ENCODE data around the gene PAF1. TPM values are rescaled to one million over a fixed set of nuclear protein-coding genes. Genes with fewer than 3 reads are reported as not detected.

PAF1 gene
- total RNA-seq (10 to 100 TPM; 13.7 to 16.7 TPM), polyA plus RNA-seq (10 to 100 TPM; 21.2 to 29.4 TPM)

- peak; percentile 94 for DNase-seq (ENCODE audit: low spot score)
- Histone ChIP-seq H3K4me3 (ENCODE audit: low read depth in 1 of 3, low read length in 3 of 3) (peak within 1 kb of the TSS; percentile 86 to 96 (median 88)), H3K9me3 (ENCODE audit: control insufficient read depth in 4 of 4, low read length in 3 of 4) (no peaks in the 10 kb centered on the region), H3K27me3 (ENCODE audit: control insufficient read depth in 4 of 4, insufficient read depth in 4 of 4, low read length in 3 of 4) (no peaks in the 10 kb centered on the region), H3K27ac (ENCODE audit: low read depth in 1 of 2, low read length in 2 of 2) (peak within 1 kb of the TSS; percentile 96 to 98), H3K9ac (ENCODE audit: low read depth in 1 of 2, low read length in 2 of 2) (peak within 1 kb of the TSS; percentile 84 to 85), H3K4me1 (ENCODE audit: control insufficient read depth in 4 of 4, insufficient read depth in 4 of 4, low read length in 3 of 4) (peaks cover 3 to 21% (median 15%) of the 10 kb centered on the region in 4 donors), H3K36me3 (ENCODE audit: control insufficient read depth in 4 of 4, insufficient read depth in 3 of 4, low read depth in 1 of 4, low read length in 3 of 4) (peaks cover 6 to 41% (median 28%) of the 10 kb centered on the region in 4 donors)
- TF ChIP-seq SP1 (IDR thresholded peaks at IDR 0.05) (peak; percentile 93), ATF3 (IDR thresholded peaks at IDR 0.05) (peak; percentile 71), GABPA (IDR thresholded peaks at IDR 0.05 in 1 of 2, conservative IDR thresholded peaks at IDR 0.05 in 1 of 2) (peak; percentile 82 to 91), FOXA2 (IDR thresholded peaks at IDR 0.05) (no peak), RAD21 (IDR thresholded peaks at IDR 0.05) (peak in 1 of 2 donors; percentile 58), HNF4A (conservative IDR thresholded peaks at IDR 0.05) (peak in 1 of 2 donors; percentile 43), JUND (IDR thresholded peaks at IDR 0.05) (peak; percentile 70 to 79), FOXA1 (IDR thresholded peaks at IDR 0.05) (no peak), EGR1 (IDR thresholded peaks at IDR 0.05; ENCODE audit: low read depth in 2 of 2) (no peak), YY1 (IDR thresholded peaks at IDR 0.05) (peak; percentile 98), MAX (IDR thresholded peaks at IDR 0.05) (no peak), HNF4G (IDR thresholded peaks at IDR 0.05) (no peak), ZBTB33 (IDR thresholded peaks at IDR 0.05) (peak; percentile 53), REST (IDR thresholded peaks at IDR 0.05) (peak; percentile 73), TAF1 (conservative IDR thresholded peaks at IDR 0.05) (peak; percentile 94), RXRA (IDR thresholded peaks at IDR 0.05) (peak; percentile 70 to 83)
- under 1% methylated on average over 60 of the region's 60 CpGs for WGBS
Observed at GRCh38 chr19:39390751-39391437, at the start of gene PAF1, which contains the start of gene MED29. PAF1 (minus strand) TSS chr19:39391106; CDS start chr19:39390864, 242 bp downstream. MED29 (plus strand) TSS chr19:39391378; CDS start chr19:39391423, 45 bp downstream.

Data from liver (tissue), 9 donors.